Head of caudate nucleus (tissue), 42 donors: ENCODE data around the gene IGF2BP3.

Experiments
- DNase-seq, 42 donors: peaks; one replicate each; pipeline versions ENCODE4 v3.0.0 to v3.0.0-alpha.2; 2020 to 2021; ENCODE audit warnings: mixed read lengths in 7 of 42
- intact Hi-C: fragments of 100-400 bp; cut with DNase I; formaldehyde crosslinking; loops from one replicate; pipeline ENCODE4 v1.15.0; 2022

IGF2BP3 gene

DNA sequence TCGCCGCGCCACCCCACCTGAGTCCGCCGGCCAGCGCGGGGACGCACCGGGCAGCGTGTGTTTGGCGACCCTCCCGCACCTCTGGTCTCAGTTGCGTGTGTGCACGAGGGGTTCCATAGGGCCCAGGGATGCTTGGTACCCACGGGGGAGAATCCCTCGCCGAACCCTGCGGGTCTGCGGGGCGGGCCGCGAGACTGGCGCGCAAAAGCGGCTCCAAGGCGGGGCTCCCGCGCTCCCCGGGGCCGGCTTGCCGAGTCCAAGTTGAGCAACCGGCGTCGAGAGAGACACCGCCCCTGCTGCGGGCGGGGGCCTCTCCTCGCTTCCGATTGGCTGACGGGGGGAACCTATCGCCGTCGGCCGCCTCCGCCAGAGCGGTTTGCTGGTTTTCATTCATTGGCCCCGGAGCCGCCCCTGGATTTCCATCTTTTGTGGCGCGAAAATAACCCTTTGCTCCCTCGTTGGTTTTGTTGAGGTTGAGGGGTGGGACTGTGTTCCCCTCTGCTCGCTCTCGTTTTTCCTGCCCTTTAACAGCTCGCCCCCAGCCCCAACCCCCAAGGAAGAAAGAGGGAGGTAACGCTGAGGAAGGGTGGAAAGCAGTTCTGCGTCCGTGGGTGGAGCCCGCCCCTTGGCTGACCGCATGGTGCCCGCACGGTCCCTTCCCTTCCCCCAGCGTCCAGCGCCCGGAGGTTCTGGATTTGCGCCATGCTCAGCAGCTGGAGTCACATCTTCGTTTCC is 4.0 kb upstream of the IGF2BP3 start:
- peak in 4 of 42 donors; percentile 9 to 49 (median 28) for DNase-seq

GRCh38 chr7:23473844-23474093 is 3.5 kb upstream of the IGF2BP3 start:
- intact Hi-C loops = loop anchor here (10.0 kb wide), 1 partner anchor 289 kb away; the partner anchor contains the start of gene NUP42
- DNase-seq = no peak

More for the DNA sequence above, 4.0 kb upstream of the IGF2BP3 start:
- intact Hi-C loops = loop anchor here (10.0 kb wide), 1 partner anchor 289 kb away; the partner anchor contains the start of gene NUP42

- intact Hi-C loops = loop anchor here (10.0 kb wide), 1 partner anchor 288 kb away; the partner anchor contains the start of gene NUP42
Observed at GRCh38 chr7:23472956-23473843, 2.9 kb upstream of the IGF2BP3 start.

GRCh38 chr7:23472556-23472955 is 2.3 kb upstream of the IGF2BP3 start:
- intact Hi-C loops = loop anchor here (10.0 kb wide), 1 partner anchor 288 kb away; the partner anchor contains the start of gene NUP42
- DNase-seq = no peak

More at GRCh38 chr7:23472956-23473843, 2.9 kb upstream of the IGF2BP3 start:
- no peak for DNase-seq

DNA sequence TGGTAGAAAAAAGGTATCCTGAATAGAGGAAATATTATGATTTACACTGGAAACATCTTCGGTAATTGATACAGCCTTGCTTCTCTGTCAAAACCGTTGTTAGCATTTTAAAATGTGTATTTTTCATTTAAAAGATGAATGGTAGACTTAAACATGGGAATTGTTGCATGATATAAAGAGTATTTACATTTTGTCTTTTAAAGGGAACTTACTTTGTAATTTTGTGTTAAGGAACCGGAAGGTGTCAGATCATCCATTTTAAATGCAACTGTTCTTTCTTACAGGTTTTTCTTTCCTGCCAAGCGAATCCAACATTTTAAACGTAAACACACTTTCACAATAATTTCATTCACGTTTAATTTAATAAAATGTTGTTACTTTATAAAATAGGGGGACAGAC is 1.8 kb upstream of the IGF2BP3 start:
- intact Hi-C loops = loop anchor here (10.0 kb wide), 1 partner anchor 287 kb away; the partner anchor contains the start of gene NUP42
- DNase-seq = no peak

DNA sequence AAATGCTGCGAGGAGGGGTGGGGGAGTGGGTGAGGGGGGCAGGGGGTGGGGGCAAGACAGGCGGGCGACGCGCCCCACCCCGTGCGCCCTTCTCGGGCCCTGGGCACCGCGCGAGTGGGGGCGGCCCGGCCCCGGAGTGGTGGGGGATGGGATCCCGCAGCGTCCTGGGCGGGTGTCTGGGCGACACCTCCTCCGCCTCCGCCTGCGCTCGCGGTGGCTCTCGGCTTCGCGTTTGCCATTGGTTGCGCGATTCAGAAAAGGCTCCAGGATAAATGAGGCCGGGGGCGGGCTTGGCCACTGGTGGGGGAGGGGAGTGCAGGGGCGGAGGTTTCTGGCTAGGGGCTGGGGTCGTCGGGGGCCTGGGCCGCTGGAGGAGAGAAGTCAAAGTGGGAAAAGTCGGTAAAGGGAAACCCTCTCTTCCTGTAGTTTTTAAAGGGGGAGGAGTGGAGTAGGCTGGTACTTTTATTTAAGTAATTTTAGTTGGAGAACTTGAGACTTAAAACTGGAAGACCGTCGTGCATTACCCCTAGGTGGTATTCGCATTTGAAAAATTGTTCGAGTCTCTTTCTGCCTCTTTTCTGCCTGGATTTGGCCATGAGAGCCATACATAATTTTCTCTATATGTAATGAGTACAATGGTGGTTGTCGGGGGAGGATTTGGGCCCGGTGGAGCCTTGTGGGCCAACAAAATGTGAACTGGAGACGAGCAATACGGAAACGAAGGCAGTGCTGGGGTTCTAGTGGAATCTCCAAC is 992 bp upstream of the IGF2BP3 start:
- DNase-seq = peak in 1 of 42 donors; percentile 33
- intact Hi-C loops = loop anchor here (10.0 kb wide), 1 partner anchor 286 kb away; the partner anchor contains the start of gene NUP42

GRCh38 chr7:23469961-23470250 is 385 bp downstream of the IGF2BP3 start:
- DNase-seq = peak in 1 of 42 donors; percentile 41
- intact Hi-C loops = loop anchor here (10.0 kb wide), 1 partner anchor 285 kb away; the partner anchor contains the start of gene NUP42

GRCh38 chr7:23469150-23469960 is 936 bp downstream of the IGF2BP3 start:
- intact Hi-C loops = no loop called here
- peak in 1 of 42 donors; percentile 17 for DNase-seq

GRCh38 chr7:23468526-23469149 is 1.7 kb downstream of the IGF2BP3 start:
- intact Hi-C loops = no loop called here
- peak in 1 of 42 donors; percentile 27 for DNase-seq

DNA sequence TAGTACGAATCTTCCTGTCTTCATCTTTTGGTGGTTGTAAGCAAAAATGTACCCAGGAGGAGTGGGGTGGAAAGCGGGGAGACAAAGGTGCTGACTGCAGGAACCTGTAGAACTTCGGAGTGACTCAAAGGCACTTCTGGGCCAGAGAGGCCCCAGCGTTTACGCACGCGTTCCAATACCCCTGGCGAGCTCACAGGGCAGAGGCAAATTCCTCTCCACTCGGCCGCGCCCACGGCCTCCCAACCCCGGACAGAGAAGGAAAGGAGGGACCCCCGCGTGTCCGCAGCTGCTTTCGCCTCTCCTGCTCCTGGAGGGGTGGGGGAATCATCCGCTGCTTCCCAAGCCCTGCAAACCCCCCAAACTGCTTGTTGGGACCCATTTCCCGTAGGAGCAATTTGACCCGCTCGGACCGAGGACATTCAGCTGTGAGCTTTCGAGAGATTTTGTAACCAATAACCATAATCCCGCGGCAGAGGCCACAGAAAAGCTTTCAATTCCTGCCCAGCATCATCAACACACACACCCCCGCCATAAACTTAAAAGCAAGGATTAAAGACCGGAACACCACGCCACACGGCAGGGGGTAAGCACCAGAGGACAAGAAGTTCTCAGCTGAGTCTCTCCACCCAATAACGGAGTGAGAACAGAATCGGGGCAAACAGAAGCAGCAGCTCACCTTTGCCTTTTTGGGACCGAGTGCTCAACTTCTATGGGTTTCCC is 2.3 kb downstream of the IGF2BP3 start:
- intact Hi-C loops = no loop called here
- DNase-seq = peak in 1 of 42 donors; percentile 34

GRCh38 chr7:23467291-23467805 is 2.9 kb downstream of the IGF2BP3 start:
- peak in 1 of 42 donors; percentile 25 for DNase-seq
- intact Hi-C loops = no loop called here

DNA sequence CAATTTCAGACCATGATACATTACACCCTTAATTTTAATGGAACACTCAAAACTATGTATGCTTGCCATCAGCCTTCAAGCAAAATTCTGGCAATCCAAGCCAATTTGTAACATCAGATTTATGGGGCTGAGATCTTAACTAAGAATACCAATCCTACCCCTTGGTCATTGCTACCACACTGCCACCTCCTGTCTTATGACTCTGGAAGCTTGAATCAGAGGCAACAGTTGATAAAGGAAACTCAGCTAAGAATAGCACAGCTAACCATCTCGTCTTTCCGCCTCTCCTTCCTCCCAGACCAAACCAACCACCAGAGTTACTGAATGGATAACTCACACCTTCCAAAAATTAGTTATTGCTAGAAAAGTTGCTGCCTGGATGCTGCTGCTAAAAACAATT is 7.4 kb downstream of the IGF2BP3 start:
- DNase-seq = peak in 2 of 42 donors; percentile 19 to 41
- intact Hi-C loops = no loop called here

- no peak for DNase-seq
- intact Hi-C loops = no loop called here
Observed at GRCh38 chr7:23458044-23458443, 12.2 kb downstream of the IGF2BP3 start.

GRCh38 chr7:23456093-23456492 is 14.2 kb downstream of the IGF2BP3 start:
- DNase-seq = no peak
- intact Hi-C loops = no loop called here

GRCh38 chr7:23454881-23455526 is 15.3 kb downstream of the IGF2BP3 start:
- no peak for DNase-seq
- intact Hi-C loops = no loop called here

GRCh38 chr7:23450518-23450917 is 19.8 kb downstream of the IGF2BP3 start:
- DNase-seq = no peak
- intact Hi-C loops = no loop called here

GRCh38 chr7:23449941-23450340 is 20.4 kb downstream of the IGF2BP3 start:
- intact Hi-C loops = no loop called here
- no peak for DNase-seq
